H9 (cell line): Measurements from ENCODE around the gene TMEM26. TPM values are rescaled to one million over a fixed set of nuclear protein-coding genes. Genes with fewer than 3 reads are reported as not detected.

ENCODE experiments used
- DNase-seq: peaks from one replicate; pipeline ENCODE4 v3.0.0-alpha.2; 2017
- H2AFZ ChIP-seq: one replicate; pipeline ENCODE4 v1.6.1; 2013; ENCODE audit warnings: mild to moderate bottlenecking, low read length, control low read depth, moderate library complexity
- H2AK5ac ChIP-seq: 2 replicates; pipeline ENCODE4 v1.6.1; 2013; ENCODE audit warnings: low read length, control low read depth, mixed read lengths; ENCODE audit not compliant: insufficient read length
- H2BK120ac ChIP-seq: one replicate; pipeline ENCODE4 v1.6.1; 2013; ENCODE audit warnings: low read depth, mild to moderate bottlenecking, low read length, control low read depth, inconsistent platforms; ENCODE audit not compliant: poor library complexity, severe bottlenecking
- H2BK12ac ChIP-seq: 2 replicates; pipeline ENCODE4 v1.6.1; 2013; ENCODE audit warnings: low read length, control low read depth, mixed read lengths, low read depth; ENCODE audit not compliant: insufficient read length
- H2BK15ac ChIP-seq: 2 replicates; pipeline ENCODE4 v1.6.1; 2013; ENCODE audit warnings: low read depth, low read length, control low read depth
- H2BK20ac ChIP-seq: one replicate; pipeline ENCODE4 v1.6.1; 2013; ENCODE audit warnings: low read depth, mild to moderate bottlenecking, low read length, control low read depth, inconsistent platforms; ENCODE audit not compliant: poor library complexity, severe bottlenecking
- H2BK5ac ChIP-seq: 2 replicates; pipeline ENCODE4 v1.6.1; 2013; ENCODE audit warnings: low read length, control low read depth, mixed read lengths; ENCODE audit not compliant: insufficient read length
- H3K14ac ChIP-seq: 2 replicates; pipeline ENCODE4 v1.6.1; 2013; ENCODE audit warnings: low read length, control low read depth; ENCODE audit not compliant: insufficient read depth
- H3K18ac ChIP-seq: 2 replicates; pipeline ENCODE4 v1.6.1; 2013; ENCODE audit warnings: low read depth, mild to moderate bottlenecking, mixed read lengths, low read length, control low read depth; ENCODE audit not compliant: insufficient read length
- H3K23ac ChIP-seq: 2 replicates; pipeline ENCODE4 v1.6.1; 2013; ENCODE audit warnings: low read length, control low read depth, mixed read lengths, low read depth; ENCODE audit not compliant: insufficient read length
- H3K23me2 ChIP-seq: 2 replicates; pipeline ENCODE4 v1.6.1; 2013; ENCODE audit warnings: low read depth, mild to moderate bottlenecking, mixed read lengths, low read length, control low read depth; ENCODE audit not compliant: insufficient read length, poor library complexity, severe bottlenecking
- H3K27ac ChIP-seq: 2 replicates; pipeline ENCODE4 v1.5.1; 2013; ENCODE audit warnings: low read length, control low read depth, mixed read lengths, low read depth; ENCODE audit not compliant: insufficient read length
- H3K27me3 ChIP-seq: 2 replicates; pipeline ENCODE4 v1.6.1; 2013; ENCODE audit warnings: low read length, control low read depth, inconsistent platforms; ENCODE audit not compliant: insufficient read depth
- H3K4ac ChIP-seq: 2 replicates; pipeline ENCODE4 v1.6.1; 2013; ENCODE audit warnings: low read depth, mild to moderate bottlenecking, control low read depth, inconsistent platforms, low read length, moderate library complexity
- H3K4me1 ChIP-seq: 2 replicates; pipeline ENCODE4 v1.6.1; 2013; ENCODE audit warnings: low read length, control low read depth, inconsistent platforms; ENCODE audit not compliant: insufficient read depth
- H3K4me2 ChIP-seq: 2 replicates; pipeline ENCODE4 v1.6.1; 2013; ENCODE audit warnings: low read length, control low read depth, mixed read lengths; ENCODE audit not compliant: insufficient read length, insufficient read depth
- H3K56ac ChIP-seq: 2 replicates; pipeline ENCODE4 v1.6.1; 2013; ENCODE audit warnings: low read depth, mild to moderate bottlenecking, mixed read lengths, low read length, control low read depth; ENCODE audit not compliant: insufficient read length
- H3K79me1 ChIP-seq: 2 replicates; pipeline ENCODE4 v1.6.1; 2013; ENCODE audit warnings: low read depth, mild to moderate bottlenecking, moderate library complexity, low read length, control low read depth, inconsistent platforms; ENCODE audit not compliant: insufficient read depth, poor library complexity, severe bottlenecking
- H3K79me2 ChIP-seq: 2 replicates; pipeline ENCODE4 v1.6.1; 2013; ENCODE audit warnings: low read length, control low read depth, inconsistent platforms; ENCODE audit not compliant: insufficient read depth
- H3K9ac ChIP-seq: 2 replicates; pipeline ENCODE4 v1.6.1; 2013; ENCODE audit warnings: low read length, control low read depth, mixed read lengths; ENCODE audit not compliant: insufficient read length; ENCODE audit errors: extremely low read depth
- H3K9me3 ChIP-seq: one replicate; pipeline ENCODE4 v1.6.1; 2013; ENCODE audit warnings: low read depth, low read length, inconsistent platforms; ENCODE audit not compliant: control insufficient read depth
- H3T11ph ChIP-seq: one replicate; pipeline ENCODE4 v1.6.1; 2013; ENCODE audit warnings: mild to moderate bottlenecking, low read length, control low read depth, inconsistent platforms
- H4K20me1 ChIP-seq: one replicate; pipeline ENCODE4 v1.6.1; 2013; ENCODE audit not compliant: control insufficient read depth, insufficient read length, insufficient read depth
- H4K5ac ChIP-seq: 2 replicates; pipeline ENCODE4 v1.6.1; 2013; ENCODE audit warnings: low read depth, mild to moderate bottlenecking, mixed read lengths, low read length, control low read depth; ENCODE audit not compliant: insufficient read length
- H4K8ac ChIP-seq: replicated peaks from 2 replicates; pipeline ENCODE4 v1.6.1; 2013; ENCODE audit warnings: low read length, control low read depth, mixed read lengths, low read depth; ENCODE audit not compliant: insufficient read length
- H4K91ac ChIP-seq: 2 replicates; pipeline ENCODE4 v1.6.1; 2013; ENCODE audit warnings: low read depth, mild to moderate bottlenecking, moderate library complexity, mixed read lengths, low read length, control low read depth; ENCODE audit not compliant: insufficient read length
- H3K27ac Mint-ChIP-seq, 3 experiments: 2 replicates in 2 of 3; 3 replicates in 1 of 3; pipeline ENCODE4 v1.8.0; 2020 to 2021; ENCODE audit warnings: mixed read lengths in 3 of 3, mild to moderate bottlenecking in 1 of 3, moderate library complexity in 1 of 3
- H3K27me3 Mint-ChIP-seq: 2 replicates; pipeline ENCODE4 v1.8.0; 2021; ENCODE audit warnings: low read depth, mild to moderate bottlenecking, moderate library complexity, mixed read lengths
- H3K36me3 Mint-ChIP-seq, 3 experiments: 2 replicates in 2 of 3; 3 replicates in 1 of 3; pipeline ENCODE4 v1.8.0; 2020 to 2021; ENCODE audit warnings: low read depth in 3 of 3, mixed read lengths in 3 of 3; ENCODE audit not compliant: insufficient read depth in 1 of 3
- H3K4me1 Mint-ChIP-seq, 2 experiments: 2 replicates each; pipeline ENCODE4 v1.8.0; 2020; ENCODE audit warnings: mixed read lengths in 2 of 2
- H3K4me3 Mint-ChIP-seq, 2 experiments: 2 replicates in 1 of 2; 3 replicates in 1 of 2; pipeline ENCODE4 v1.8.0; 2020 to 2021; ENCODE audit warnings: mild to moderate bottlenecking in 2 of 2, mixed read lengths in 2 of 2, moderate library complexity in 1 of 2
- H3K9me3 Mint-ChIP-seq, 2 experiments: 2 replicates in 1 of 2; 3 replicates in 1 of 2; pipeline ENCODE4 v1.8.0; 2020; ENCODE audit warnings: mild to moderate bottlenecking in 2 of 2, mixed read lengths in 2 of 2, moderate library complexity in 1 of 2
- CTCF ChIP-seq: fragments of 200-600 bp; sonication (generic); conservative IDR thresholded peaks from 3 replicates; pipeline ENCODE4 v1.8.0; 2021; ENCODE audit warnings: antibody characterized with exemption, mild to moderate bottlenecking
- WGBS: extraction: QIAGEN DNeasy Blood & Tissue Kit; methylation state at CpG from one replicate; pipeline ENCODE4 v1.1.7; 2013; ENCODE audit warnings: missing lambda C conversion rate, low lambda C conversion rate, mixed read lengths; ENCODE audit not compliant: insufficient read length; ENCODE audit errors: extremely low coverage; 5-methylcytosine and 5-hydroxymethylcytosine counted together
- total RNA-seq: library from RNA; stranded (reverse); gene quantifications from 2 replicates; pipeline ENCODE4 v1.2.1, GENCODE V29; 2021

Gene TMEM26
- total RNA-seq, 1 experiment from 2014 or later: 0.15 TPM

DNA sequence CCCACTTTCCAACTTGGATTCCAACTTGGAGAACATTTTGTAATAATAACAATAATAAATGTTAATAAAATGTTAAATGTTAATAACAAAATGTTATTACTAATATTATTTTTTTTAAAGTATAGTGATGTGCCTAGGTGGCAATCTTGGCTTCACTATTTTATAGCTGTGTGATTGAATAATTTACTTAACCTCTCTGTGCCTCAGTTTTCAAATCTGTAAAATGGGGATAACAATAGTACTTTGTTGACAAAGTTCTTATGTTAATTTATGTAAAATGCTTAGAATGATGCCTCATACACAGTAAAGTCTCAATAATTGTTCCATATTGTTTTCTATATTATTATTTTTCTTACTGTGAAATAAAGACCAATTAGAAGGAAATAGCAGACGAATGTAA, 23.3 kb upstream of the TMEM26 start:
- no peaks in the 10 kb centered on the region for H4K20me1 ChIP-seq
- H3K23ac ChIP-seq: no peak overlapping the region
- H3K4me2 ChIP-seq: no peak overlapping the region
- H2BK12ac ChIP-seq: no peak overlapping the region
- H3K27me3 ChIP-seq: no peaks in the 10 kb centered on the region
- no peak overlapping the region for H4K5ac ChIP-seq
- no peak overlapping the region for H2BK120ac ChIP-seq
- Mint-ChIP-seq H3K27ac (no peak overlapping the region), H3K27me3 (no peaks in the 10 kb centered on the region; the same call in 1 of the 2 replicates), H3K36me3 (peaks cover 0 to 3% (median 0%) of the 10 kb centered on the region in 3 experiments; a peak in 2 of 7 replicates), H3K4me3 (no peak overlapping the region), H3K4me1 (peaks cover 18 to 22% of the 10 kb centered on the region in 2 experiments), H3K9me3 (no peaks in the 10 kb centered on the region)
- H3K4me1 ChIP-seq: peaks cover 5% of the 10 kb centered on the region; the same call in 1 of the 2 replicates
- H3K4ac ChIP-seq: no peak overlapping the region
- H3K79me2 ChIP-seq: no peaks in the 10 kb centered on the region
- H3K27ac ChIP-seq: no peak overlapping the region
- no peak overlapping the region for H4K91ac ChIP-seq
- H3K14ac ChIP-seq: no peak overlapping the region
- TF ChIP-seq CTCF: no peak
- H3K56ac ChIP-seq: no peak overlapping the region
- no peaks in the 10 kb centered on the region for H3K9me3 ChIP-seq
- H2BK20ac ChIP-seq: no peak overlapping the region
- no peak overlapping the region for H2AK5ac ChIP-seq
- H2AFZ ChIP-seq: no peak overlapping the region
- H3K9ac ChIP-seq: no peak overlapping the region
- H3K79me1 ChIP-seq: no peaks in the 10 kb centered on the region
- H4K8ac ChIP-seq: no peak overlapping the region
- H3K18ac ChIP-seq: no peak overlapping the region
- WGBS: no CpG with 5 or more reads among the region's 1 CpG
- no peak for DNase-seq
- H2BK5ac ChIP-seq: no peak overlapping the region
- H2BK15ac ChIP-seq: no peak overlapping the region
- H3T11ph ChIP-seq: no peak overlapping the region
- no peaks in the 10 kb centered on the region for H3K23me2 ChIP-seq
